Left lung (tissue), 10 donors: ENCODE results near the gene RFX8. TPM values are rescaled to one million over a fixed set of nuclear protein-coding genes. Genes with fewer than 3 reads are reported as not detected.
A peak's percentile ranks its signal among the peaks of the same experiment; 100 is the strongest.

Experiments used
- ATAC-seq: fragments of 200-7000 bp; cut with Tn5 transposase; one replicate; pipeline ENCODE4 v1.9.1; 2020; ENCODE audit warnings: moderate library complexity
- DNase-seq, 4 donors: peaks; one replicate each; pipeline ENCODE4 v3.0.0-alpha.2; 2013 to 2020
- H3K27ac ChIP-seq, 2 donors: fragments of 200-600 bp; sonication (generic) in 1 of 2; one replicate each; pipeline versions ENCODE4 v1.5.0 to v1.8.0; 2020 to 2021
- H3K27me3 ChIP-seq, 2 donors: fragments of 200-600 bp; sonication (generic) in 1 of 2; one replicate each; pipeline versions ENCODE4 v1.5.0 to v1.8.0; 2020 to 2021
- H3K36me3 ChIP-seq, 2 donors: fragments of 200-600 bp; sonication (generic) in 1 of 2; one replicate each; pipeline versions ENCODE4 v1.5.0 to v1.8.0; 2020 to 2021
- H3K4me1 ChIP-seq, 2 donors: fragments of 200-600 bp; one replicate each; pipeline ENCODE4 v1.8.0; 2021
- H3K4me3 ChIP-seq, 2 donors: fragments of 200-600 bp; sonication (generic) in 1 of 2; one replicate each; pipeline versions ENCODE4 v1.5.0 to v1.8.0; 2020 to 2021; ENCODE audit warnings: mild to moderate bottlenecking in 1 of 2
- H3K9me3 ChIP-seq, 2 donors: fragments of 200-600 bp; sonication (generic) in 1 of 2; one replicate each; pipeline versions ENCODE4 v1.5.0 to v1.8.0; 2020 to 2021
- intact Hi-C, 2 donors: fragments of 100-400 bp; cut with DNase I; formaldehyde crosslinking; loops; one replicate each; pipeline versions ENCODE4 v1.11.2 to v1.14.2; 2022
- polyA plus RNA-seq, 6 donors: library from polyadenylated mRNA; unstranded; fragments of 120-200 nt; gene quantifications; one replicate each; pipeline ENCODE4 v1.2.1, GENCODE V29; 2013; ENCODE audit not compliant: insufficient read length in 6 of 6
- total RNA-seq, 2 donors: library from RNA; stranded (reverse); fragmentation: NEBNext Ultra II Directional; extraction: Animal tissue kit (Norgen Biotek cat#: 25700); gene quantifications; one replicate each; pipeline ENCODE4 v1.2.1, GENCODE V29; 2021
- TF ChIP-seq, protein P1 (sequence below), 2 donors: fragments of 200-600 bp; sonication (generic) in 1 of 2; IDR thresholded peaks; one replicate each; pipeline versions ENCODE4 v1.5.0 to v1.8.0; 2021; ENCODE audit warnings: antibody characterized with exemption in 2 of 2
- donor health status: DM: no; HTN: yes; CAD: no.
- donor health status: DM: no; HTN: no; CAD: no.

Gene RFX8
- total and polyA plus RNA-seq, 8 donors, result 0.41 to 1.6 (median 1.3) TPM; not detected in 1

DNA sequence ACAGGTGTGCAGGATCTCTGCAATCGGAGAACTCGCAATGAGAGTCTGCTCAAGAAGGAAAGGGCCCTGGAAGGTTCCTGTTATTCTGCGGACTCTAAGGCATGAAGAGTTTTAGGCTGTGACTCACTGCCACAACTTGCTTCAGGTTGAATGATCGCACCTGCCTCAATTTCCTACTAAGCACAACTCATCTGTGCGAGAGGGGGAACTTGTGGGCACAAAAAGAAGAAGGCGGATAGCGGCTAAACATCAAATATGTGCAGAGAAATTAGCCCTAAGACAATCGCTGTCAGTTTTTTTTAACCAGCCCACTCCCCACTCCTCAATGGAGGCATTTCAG lies 73.6 kb downstream of the RFX8 start:
- DNase-seq (no peak), ATAC-seq (no peak)
- H3K4me3 ChIP-seq, result no peak overlapping the region
- peaks cover 0 to 24% of the 10 kb centered on the region in 2 donors for H3K27me3 ChIP-seq
- peaks cover 0 to 32% of the 10 kb centered on the region in 2 donors for H3K4me1 ChIP-seq
- H3K36me3 ChIP-seq, result no peaks in the 10 kb centered on the region
- TF ChIP-seq, protein P1, sequence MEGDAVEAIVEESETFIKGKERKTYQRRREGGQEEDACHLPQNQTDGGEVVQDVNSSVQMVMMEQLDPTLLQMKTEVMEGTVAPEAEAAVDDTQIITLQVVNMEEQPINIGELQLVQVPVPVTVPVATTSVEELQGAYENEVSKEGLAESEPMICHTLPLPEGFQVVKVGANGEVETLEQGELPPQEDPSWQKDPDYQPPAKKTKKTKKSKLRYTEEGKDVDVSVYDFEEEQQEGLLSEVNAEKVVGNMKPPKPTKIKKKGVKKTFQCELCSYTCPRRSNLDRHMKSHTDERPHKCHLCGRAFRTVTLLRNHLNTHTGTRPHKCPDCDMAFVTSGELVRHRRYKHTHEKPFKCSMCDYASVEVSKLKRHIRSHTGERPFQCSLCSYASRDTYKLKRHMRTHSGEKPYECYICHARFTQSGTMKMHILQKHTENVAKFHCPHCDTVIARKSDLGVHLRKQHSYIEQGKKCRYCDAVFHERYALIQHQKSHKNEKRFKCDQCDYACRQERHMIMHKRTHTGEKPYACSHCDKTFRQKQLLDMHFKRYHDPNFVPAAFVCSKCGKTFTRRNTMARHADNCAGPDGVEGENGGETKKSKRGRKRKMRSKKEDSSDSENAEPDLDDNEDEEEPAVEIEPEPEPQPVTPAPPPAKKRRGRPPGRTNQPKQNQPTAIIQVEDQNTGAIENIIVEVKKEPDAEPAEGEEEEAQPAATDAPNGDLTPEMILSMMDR (IDR thresholded peaks at IDR 0.05), result no peak
- intact Hi-C loops, result no loop called here
- no peaks in the 10 kb centered on the region for H3K9me3 ChIP-seq
- H3K27ac ChIP-seq, result no peak overlapping the region

DNA sequence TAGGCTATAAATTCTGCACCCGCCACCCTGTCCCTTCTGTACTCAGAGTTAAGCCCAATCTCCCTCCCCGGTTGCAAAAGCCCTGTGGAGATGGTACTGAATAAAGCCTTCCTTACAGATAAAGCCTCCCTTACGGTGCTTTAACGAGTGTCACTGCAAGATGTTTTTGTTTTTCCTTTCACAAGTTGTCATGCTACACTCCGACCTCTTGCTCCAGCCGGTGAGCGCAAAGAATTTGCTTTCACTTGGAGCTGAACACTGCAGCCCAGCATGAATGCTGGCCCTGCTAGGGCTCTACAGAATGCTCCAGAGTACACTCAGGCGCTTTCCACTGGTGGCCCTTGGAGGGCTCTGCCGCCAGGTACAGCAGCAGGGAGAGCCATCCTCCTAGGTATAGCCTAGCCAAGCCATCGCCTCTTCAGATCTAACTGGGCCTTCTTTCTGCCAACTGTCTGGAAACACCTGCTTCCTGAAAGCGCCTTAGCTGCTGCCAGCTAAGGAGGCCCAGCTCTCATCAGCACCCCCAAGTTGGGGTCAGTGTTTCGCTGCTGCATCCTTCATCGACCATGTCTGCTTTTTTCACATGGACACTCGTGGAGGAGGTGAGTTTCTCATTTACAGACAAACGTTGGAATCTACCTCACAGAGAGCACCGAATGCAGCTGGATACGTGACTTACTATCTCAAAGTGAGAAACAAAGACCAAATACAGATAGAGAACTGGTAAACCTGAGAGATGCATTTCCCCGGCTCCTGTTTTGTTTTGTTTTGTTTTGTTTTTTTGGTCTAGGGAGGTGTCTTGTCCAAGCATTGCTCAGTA lies 74.2 kb downstream of the RFX8 start:
- H3K4me3 ChIP-seq, result no peak overlapping the region
- no peak for ATAC-seq
- no peak overlapping the region for H3K27ac ChIP-seq
- peaks cover 0 to 27% of the 10 kb centered on the region in 2 donors for H3K4me1 ChIP-seq
- intact Hi-C loops, result no loop called here
- peaks cover 0 to 24% of the 10 kb centered on the region in 2 donors for H3K27me3 ChIP-seq
- no peak for DNase-seq
- H3K36me3 ChIP-seq, result no peaks in the 10 kb centered on the region
- TF ChIP-seq, protein P1 (IDR thresholded peaks at IDR 0.05), result no peak
- no peaks in the 10 kb centered on the region for H3K9me3 ChIP-seq

- intact Hi-C loops, result no loop called here
Observed at GRCh38 chr2:101400048-101400447, 74.9 kb downstream of the RFX8 start.

DNA sequence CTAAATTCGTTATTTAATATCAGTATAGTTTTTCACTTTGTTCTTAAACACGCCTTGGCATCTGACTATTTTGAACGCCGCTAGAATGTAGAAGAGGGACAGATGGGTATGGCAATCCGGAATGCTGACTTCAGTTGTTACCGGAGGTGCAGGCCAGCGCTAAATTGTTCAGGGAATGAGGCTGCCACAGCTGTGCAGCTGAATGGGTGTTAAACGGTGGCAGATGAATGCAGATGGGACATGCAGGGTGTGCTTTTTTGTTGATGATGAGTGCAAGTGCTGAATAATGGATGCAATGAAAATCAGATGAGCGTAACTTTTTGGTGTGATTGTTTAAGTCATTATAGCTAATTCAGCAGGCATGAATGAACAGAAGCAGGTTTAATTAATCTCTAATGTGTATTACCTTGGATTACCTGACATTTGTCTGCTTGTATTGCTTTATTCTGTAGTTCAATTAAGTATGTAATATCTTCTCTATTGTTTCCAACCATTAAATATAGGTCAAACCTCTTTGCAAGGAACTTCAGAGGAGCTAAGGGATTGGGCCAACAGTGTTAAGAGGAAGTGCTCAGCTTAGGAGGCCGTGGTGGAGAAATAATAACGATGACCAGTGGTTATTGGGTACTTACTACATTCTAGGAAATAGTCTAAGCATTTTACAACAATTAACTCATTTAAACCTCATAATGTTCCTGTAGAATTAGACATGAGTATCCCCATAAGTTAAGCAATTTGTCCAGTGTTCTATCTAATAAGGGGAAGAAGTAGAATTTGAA lies 75.7 kb downstream of the RFX8 start:
- DNase-seq (no peak), ATAC-seq (peak; percentile 53)
- Histone ChIP-seq H3K27me3 (peaks cover 0 to 24% of the 10 kb centered on the region in 2 donors), H3K4me3 (no peak overlapping the region), H3K36me3 (no peaks in the 10 kb centered on the region), H3K4me1 (peaks cover 0 to 15% of the 10 kb centered on the region in 2 donors), H3K27ac (no peak overlapping the region), H3K9me3 (no peaks in the 10 kb centered on the region)
- TF ChIP-seq, protein P1 (IDR thresholded peaks at IDR 0.05), result no peak
- intact Hi-C loops, result no loop called here

More at GRCh38 chr2:101400048-101400447, 74.9 kb downstream of the RFX8 start:
- Histone ChIP-seq H3K27ac (no peak overlapping the region), H3K9me3 (no peaks in the 10 kb centered on the region), H3K4me1 (peaks cover 0 to 20% of the 10 kb centered on the region in 2 donors), H3K4me3 (no peak overlapping the region), H3K36me3 (no peaks in the 10 kb centered on the region), H3K27me3 (peaks cover 0 to 24% of the 10 kb centered on the region in 2 donors)
- ATAC-seq (peak; percentile 53), DNase-seq (no peak)
- TF ChIP-seq, protein P1 (IDR thresholded peaks at IDR 0.05), result no peak
